Retinal pigment epithelial cell (primary cell): ENCODE results near the gene SYNDIG1.

ENCODE experiments used
- DNase-seq: peaks from one replicate; pipeline ENCODE4 v3.0.0-alpha.2; 2010; ENCODE audit warnings: low read depth
- H3K4me3 ChIP-seq: 2 replicates; pipeline ENCODE4 v1.5.1; 2011; ENCODE audit warnings: mild to moderate bottlenecking, low read length, control low read depth, moderate library complexity
- TF ChIP-seq, protein P1 (sequence below): conservative IDR thresholded peaks from 2 replicates; pipeline ENCODE4 v1.5.1; 2011; ENCODE audit warnings: low read depth, low read length, control low read depth, inconsistent platforms

Gene SYNDIG1

DNA sequence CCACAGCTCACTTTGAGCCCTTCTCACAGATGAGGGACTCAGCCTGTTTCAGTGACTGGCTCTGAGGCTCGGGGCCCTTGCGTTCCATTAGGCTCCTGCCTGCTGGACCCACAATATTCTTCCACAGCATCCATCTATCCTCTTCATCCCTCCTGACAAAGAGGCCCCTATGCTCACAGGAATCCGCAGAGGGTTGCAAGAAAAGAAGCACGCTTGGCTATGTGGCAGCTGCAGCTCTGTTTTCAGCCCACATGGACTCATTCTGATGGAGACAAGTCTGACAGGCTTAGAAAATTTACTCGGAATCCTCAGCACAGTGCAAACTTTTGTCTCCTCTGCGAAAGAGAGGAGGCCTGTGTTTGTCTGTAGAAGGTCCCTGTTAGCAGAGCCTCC, 207.5 kb downstream of the SYNDIG1 start:
- TF ChIP-seq, protein P1, sequence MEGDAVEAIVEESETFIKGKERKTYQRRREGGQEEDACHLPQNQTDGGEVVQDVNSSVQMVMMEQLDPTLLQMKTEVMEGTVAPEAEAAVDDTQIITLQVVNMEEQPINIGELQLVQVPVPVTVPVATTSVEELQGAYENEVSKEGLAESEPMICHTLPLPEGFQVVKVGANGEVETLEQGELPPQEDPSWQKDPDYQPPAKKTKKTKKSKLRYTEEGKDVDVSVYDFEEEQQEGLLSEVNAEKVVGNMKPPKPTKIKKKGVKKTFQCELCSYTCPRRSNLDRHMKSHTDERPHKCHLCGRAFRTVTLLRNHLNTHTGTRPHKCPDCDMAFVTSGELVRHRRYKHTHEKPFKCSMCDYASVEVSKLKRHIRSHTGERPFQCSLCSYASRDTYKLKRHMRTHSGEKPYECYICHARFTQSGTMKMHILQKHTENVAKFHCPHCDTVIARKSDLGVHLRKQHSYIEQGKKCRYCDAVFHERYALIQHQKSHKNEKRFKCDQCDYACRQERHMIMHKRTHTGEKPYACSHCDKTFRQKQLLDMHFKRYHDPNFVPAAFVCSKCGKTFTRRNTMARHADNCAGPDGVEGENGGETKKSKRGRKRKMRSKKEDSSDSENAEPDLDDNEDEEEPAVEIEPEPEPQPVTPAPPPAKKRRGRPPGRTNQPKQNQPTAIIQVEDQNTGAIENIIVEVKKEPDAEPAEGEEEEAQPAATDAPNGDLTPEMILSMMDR = no peak
- H3K4me3 ChIP-seq = no peak overlapping the region
- DNase-seq = no peak

DNA sequence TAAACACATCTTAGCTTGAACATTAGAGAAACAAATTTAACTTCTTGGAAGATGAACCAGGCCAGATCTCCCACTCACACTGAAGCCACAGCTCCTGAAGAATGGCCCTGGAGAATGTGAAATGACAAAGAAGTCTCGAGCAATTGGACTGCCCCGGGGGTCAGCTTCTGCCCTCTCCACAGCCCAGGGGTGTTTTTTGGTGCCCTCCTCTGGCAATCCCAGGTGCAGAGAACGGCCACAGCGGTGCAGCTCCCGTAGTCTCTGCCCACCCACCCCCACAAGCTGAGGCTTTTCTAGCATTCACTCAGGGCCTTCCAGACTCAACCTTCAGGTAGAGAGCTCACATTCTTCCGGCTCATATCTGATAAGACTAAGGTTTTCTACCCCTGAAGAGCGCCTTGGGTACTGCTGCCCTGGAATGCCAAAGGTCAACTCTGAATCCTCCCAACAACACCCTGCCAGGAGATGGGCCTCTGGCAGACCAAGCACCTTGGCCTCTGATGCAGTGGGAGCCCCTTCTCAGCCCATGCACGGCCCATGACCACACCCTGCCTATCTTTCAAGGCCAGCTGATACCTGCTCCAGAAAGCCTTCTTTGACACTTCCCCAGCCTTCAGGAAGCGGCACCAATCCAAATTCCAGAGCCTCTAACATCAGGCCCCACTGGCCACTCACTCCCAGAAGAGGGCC, 208.3 kb downstream of the SYNDIG1 start:
- TF ChIP-seq, protein P1 = no peak
- DNase-seq = no peak

GRCh38 chr20:24678351-24679106, 209.1 kb downstream of the SYNDIG1 start:
- H3K4me3 ChIP-seq = no peak overlapping the region
- no peak for DNase-seq
- TF ChIP-seq, protein P1 = no peak

More for the DNA sequence above, 208.3 kb downstream of the SYNDIG1 start:
- no peak overlapping the region for H3K4me3 ChIP-seq

DNA sequence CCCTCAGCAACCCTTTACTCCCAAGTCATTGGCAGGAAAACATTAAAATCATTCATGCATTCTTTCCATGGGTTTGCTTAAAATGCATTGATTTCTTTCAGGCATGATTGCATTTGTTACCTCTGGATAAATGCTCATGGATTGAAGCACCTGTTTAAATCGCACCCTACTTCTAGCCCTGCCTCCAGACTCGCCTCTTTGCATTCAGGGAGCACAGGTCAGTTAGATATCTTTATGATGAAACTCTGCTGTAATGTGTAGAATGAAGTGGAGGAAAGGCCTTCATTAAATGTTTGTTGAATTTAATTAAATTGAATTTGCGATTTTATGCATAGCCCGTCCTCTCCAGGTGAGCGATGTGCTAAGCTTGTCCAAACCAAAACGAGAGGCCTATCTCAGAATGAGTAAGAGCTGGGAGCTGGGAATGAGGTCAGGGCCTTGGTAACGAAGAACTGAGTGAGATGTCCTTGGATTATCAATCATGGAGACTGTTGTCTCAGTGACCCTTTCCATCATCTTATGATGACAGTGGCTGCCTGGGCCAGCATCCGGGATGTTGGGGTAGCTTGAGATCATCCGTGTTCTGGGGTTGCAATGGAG, 210.1 kb downstream of the SYNDIG1 start:
- TF ChIP-seq, protein P1 = no peak
- H3K4me3 ChIP-seq = no peak overlapping the region
- no peak for DNase-seq

DNA sequence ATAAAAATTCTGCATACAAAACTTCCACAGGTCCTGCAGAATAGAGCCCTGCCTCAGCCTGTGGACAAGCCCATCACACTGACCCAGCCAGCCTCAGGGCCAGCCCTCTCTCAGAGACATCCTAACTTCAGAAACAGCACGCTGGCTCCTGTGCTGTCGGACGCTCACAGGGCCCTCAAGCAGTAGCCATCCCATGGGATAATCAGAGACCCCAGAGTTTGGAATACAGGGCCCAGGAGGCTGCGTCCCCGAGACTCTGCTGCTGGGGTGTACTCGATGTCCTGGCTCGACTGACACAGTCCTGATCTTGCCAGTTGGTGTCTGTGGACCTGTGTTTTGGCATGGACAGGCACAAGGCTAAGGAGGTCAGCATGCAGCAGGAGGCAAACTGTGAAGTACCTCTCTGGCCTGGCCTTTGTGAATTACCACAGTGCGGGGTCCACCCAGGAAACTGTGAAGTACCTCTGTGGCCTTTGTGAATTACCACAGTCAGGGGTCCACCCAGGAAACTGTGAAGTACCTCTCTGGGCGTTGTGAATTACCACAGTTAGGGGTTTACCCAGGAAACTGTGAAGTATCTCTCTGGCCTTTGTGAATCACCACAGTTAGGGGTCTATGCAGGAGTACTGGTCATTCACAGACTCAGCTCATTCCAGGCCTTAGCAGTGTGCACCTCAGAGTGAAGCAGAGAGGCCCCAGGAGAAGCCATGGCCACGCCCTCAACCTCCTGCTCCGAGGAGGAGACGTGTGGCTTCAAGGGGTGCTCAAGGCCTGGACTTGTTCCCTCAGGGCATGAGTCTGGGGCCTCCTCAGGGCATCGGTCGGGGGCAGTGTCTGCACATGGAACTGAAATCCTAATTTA, 212.4 kb downstream of the SYNDIG1 start:
- no peak for DNase-seq
- TF ChIP-seq, protein P1 = no peak
- no peak overlapping the region for H3K4me3 ChIP-seq

GRCh38 chr20:24682496-24682985, 213.1 kb downstream of the SYNDIG1 start:
- DNase-seq = no peak
- H3K4me3 ChIP-seq = no peak overlapping the region
- TF ChIP-seq, protein P1 = no peak
